Ascending aorta (tissue), 2 donors: ENCODE results near the gene TLE5. TPM values are rescaled to one million over a fixed set of nuclear protein-coding genes. Genes with fewer than 3 reads are reported as not detected.
"Not testable (repeated sequence)": the region's sequence is repeated elsewhere in the genome, so short reads cannot be mapped to it uniquely, and the experiment has no call there.

Experiments
- DNase-seq, 2 donors: peaks; one replicate each; pipeline ENCODE4 v3.0.0-alpha.2; 2019; ENCODE audit warnings: low spot score in 2 of 2
- H3K27ac ChIP-seq, 2 donors: fragments of 200-600 bp; sonication (generic); one replicate each; pipeline ENCODE4 v1.5.1; 2016 to 2017; ENCODE audit warnings: mild to moderate bottlenecking in 1 of 2
- H3K27me3 ChIP-seq: fragments of 200-600 bp; sonication (generic); one replicate; pipeline ENCODE4 v1.5.1; 2017
- H3K36me3 ChIP-seq, 2 donors: fragments of 200-600 bp; sonication (generic); one replicate each; pipeline ENCODE4 v1.5.1; 2016
- H3K4me1 ChIP-seq, 2 donors: fragments of 200-600 bp; sonication (generic); one replicate each; pipeline ENCODE4 v1.5.1; 2016 to 2017; ENCODE audit warnings: mild to moderate bottlenecking in 1 of 2
- H3K4me3 ChIP-seq, 2 donors: fragments of 200-600 bp; sonication (generic); one replicate each; pipeline ENCODE4 v1.5.1; 2016 to 2017; ENCODE audit warnings: mild to moderate bottlenecking in 1 of 2
- H3K9me3 ChIP-seq, 2 donors: fragments of 200-600 bp; sonication (generic); one replicate each; pipeline ENCODE4 v1.5.1; 2016
- intact Hi-C: fragments of 100-400 bp; cut with DNase I; formaldehyde crosslinking; loops from one replicate; pipeline ENCODE4 v1.15.1; 2023
- total RNA-seq: library from RNA; depleted of rRNA; stranded (reverse); fragments of >200 nt; gene quantifications from one replicate; pipeline ENCODE4 v1.1.0, GENCODE V29; 2016
- TF ChIP-seq, protein P1 (sequence below), 3 experiments: fragments of 200-600 bp in 2 of 3; fragments of 450-650 bp in 1 of 3; sonication (generic) in 2 of 3; IDR thresholded peaks; one replicate each; pipeline ENCODE4 v1.5.1; 2016 to 2019; ENCODE audit warnings: antibody characterized with exemption in 3 of 3, mild to moderate bottlenecking in 1 of 3, moderate library complexity in 1 of 3

TLE5 gene
- total RNA-seq, 1 donor from 2014 or later, result 559 TPM

DNA sequence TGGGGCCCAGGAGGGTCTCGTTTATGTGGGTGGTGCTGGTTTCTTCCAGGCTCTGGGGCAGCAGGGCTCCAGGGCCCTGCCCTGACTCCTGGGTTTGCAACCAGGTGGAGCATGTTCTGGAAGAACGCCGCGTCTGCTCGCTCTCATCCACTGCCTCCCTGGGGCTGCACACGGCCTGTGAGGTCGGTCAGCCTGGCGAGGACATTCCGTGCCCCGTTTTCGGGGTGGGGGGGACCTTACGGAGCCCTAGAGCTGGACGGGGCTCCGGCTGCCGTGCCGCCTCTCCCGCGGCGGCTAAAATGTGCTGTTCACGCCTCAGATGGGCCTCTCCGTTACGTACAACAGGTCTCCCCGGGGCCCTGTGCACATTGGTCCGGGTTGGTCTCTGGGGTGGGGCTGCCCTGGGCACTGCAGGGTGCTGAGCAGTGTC is 35.2 kb upstream of the TLE5 start:
- Histone ChIP-seq H3K27ac (peak overlapping the region; percentile 83 to 90), H3K4me3 (peak overlapping the region in 1 of 2 donors; percentile 98), H3K27me3 (no peaks in the 10 kb centered on the region), H3K9me3 (no peaks in the 10 kb centered on the region), H3K4me1 (peaks cover 34 to 63% of the 10 kb centered on the region in 2 donors), H3K36me3 (no peaks in the 10 kb centered on the region)
- intact Hi-C loops, result no loop called here
- TF ChIP-seq, protein P1, sequence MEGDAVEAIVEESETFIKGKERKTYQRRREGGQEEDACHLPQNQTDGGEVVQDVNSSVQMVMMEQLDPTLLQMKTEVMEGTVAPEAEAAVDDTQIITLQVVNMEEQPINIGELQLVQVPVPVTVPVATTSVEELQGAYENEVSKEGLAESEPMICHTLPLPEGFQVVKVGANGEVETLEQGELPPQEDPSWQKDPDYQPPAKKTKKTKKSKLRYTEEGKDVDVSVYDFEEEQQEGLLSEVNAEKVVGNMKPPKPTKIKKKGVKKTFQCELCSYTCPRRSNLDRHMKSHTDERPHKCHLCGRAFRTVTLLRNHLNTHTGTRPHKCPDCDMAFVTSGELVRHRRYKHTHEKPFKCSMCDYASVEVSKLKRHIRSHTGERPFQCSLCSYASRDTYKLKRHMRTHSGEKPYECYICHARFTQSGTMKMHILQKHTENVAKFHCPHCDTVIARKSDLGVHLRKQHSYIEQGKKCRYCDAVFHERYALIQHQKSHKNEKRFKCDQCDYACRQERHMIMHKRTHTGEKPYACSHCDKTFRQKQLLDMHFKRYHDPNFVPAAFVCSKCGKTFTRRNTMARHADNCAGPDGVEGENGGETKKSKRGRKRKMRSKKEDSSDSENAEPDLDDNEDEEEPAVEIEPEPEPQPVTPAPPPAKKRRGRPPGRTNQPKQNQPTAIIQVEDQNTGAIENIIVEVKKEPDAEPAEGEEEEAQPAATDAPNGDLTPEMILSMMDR (IDR thresholded peaks at IDR 0.05), result no peak
- DNase-seq, result no peak

GRCh38 chr19:3096902-3097326 is 34.6 kb upstream of the TLE5 start:
- H3K4me1 ChIP-seq, result peaks cover 34 to 60% of the 10 kb centered on the region in 2 donors
- DNase-seq, result no peak
- H3K27ac ChIP-seq, result peak overlapping the region; percentile 83 to 90
- H3K36me3 ChIP-seq, result no peaks in the 10 kb centered on the region
- H3K4me3 ChIP-seq, result peak overlapping the region; percentile 86 to 98
- no peaks in the 10 kb centered on the region for H3K27me3 ChIP-seq
- no peaks in the 10 kb centered on the region for H3K9me3 ChIP-seq
- TF ChIP-seq, protein P1 (IDR thresholded peaks at IDR 0.05), result no peak
- intact Hi-C loops, result no loop called here

DNA sequence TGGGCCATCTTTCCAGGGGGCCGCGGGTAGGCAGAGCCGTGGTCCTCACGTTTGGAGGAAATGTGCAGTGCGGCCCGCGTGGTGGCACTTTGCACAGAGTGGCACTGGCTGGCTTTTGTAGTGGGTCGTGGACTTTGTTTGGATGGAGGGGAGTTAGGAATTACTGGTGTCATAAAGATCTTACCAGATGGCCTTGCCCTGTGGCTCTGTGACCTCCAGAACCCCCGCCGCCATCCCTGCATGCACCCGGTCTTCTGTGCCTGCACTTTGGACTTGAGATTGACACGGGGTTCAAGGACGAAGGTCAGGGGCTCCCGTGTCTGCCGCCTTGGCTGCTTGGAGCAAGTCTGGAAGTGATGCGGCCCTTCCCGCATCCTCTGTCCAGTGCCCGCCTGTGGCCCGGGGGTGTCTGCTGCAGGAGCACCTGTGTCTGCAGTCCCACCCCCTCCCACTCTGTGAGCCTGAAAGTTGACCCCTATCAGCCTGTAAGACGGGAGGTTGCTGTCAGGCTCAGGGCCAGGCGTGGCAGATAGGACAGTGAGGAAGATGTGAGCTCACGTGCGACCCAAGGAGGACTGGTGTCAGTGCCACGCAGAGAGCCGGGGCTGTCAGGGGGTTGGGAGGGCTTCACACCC is 34.1 kb upstream of the TLE5 start:
- Histone ChIP-seq H3K4me1 (peaks cover 34 to 57% of the 10 kb centered on the region in 2 donors), H3K27ac (peak overlapping the region; percentile 31 to 90), H3K9me3 (no peaks in the 10 kb centered on the region), H3K4me3 (peak overlapping the region; percentile 86 to 98), H3K36me3 (no peaks in the 10 kb centered on the region), H3K27me3 (no peaks in the 10 kb centered on the region)
- TF ChIP-seq, protein P1 (IDR thresholded peaks at IDR 0.05), result no peak
- no peak for DNase-seq
- intact Hi-C loops, result no loop called here

GRCh38 chr19:3095441-3096191 is 33.3 kb upstream of the TLE5 start:
- DNase-seq, result no peak
- peak overlapping the region; percentile 86 to 98 for H3K4me3 ChIP-seq
- peaks cover 34 to 51% of the 10 kb centered on the region in 2 donors for H3K4me1 ChIP-seq
- TF ChIP-seq, protein P1 (IDR thresholded peaks at IDR 0.05), result no peak
- no peaks in the 10 kb centered on the region for H3K27me3 ChIP-seq
- peak overlapping the region; percentile 25 to 90 for H3K27ac ChIP-seq
- intact Hi-C loops, result loop anchor here (2.0 kb wide), 1 partner anchor 145 kb away; no protein-coding TSS in a partner anchor
- H3K36me3 ChIP-seq, result no peaks in the 10 kb centered on the region
- no peaks in the 10 kb centered on the region for H3K9me3 ChIP-seq

DNA sequence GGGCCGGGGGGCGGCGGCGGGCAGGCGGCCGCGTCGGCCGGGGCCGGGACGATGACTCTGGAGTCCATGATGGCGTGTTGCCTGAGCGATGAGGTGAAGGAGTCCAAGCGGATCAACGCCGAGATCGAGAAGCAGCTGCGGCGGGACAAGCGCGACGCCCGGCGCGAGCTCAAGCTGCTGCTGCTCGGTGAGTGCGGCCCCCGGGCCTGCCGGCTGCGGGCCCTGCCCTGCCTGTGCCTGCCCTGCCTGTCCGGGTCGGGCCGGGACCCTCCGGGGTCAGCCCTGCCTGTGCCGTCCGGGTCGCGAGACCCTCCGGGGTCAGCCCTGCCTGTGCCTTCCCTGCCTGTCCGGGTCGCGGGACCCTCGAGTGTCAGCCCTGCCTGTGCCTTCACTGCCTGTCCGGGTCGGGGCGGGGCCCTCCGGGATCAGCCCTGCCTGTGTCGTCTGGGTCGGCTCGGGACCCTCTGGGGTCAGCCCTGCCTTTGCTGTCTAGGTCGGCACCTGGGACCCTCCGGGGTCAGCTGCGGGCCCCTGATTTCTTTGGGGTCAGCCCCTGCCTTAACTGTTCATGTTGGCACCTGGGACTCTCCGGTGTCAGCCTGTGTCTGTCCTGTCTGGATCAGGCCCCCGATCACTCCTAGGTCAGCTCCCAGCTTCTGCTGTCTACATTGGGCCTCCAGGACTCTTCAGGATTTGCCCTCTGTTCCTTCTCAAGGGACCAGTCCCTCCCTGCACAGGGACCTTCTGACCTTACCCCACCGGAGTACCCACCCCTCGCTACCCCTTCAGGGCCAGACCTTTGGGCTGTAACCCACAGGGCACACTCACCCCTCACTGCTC is 32.5 kb upstream of the TLE5 start:
- TF ChIP-seq, protein P1 (IDR thresholded peaks at IDR 0.05), result no peak
- Histone ChIP-seq H3K9me3 (no peaks in the 10 kb centered on the region), H3K4me1 (peaks cover 34 to 44% of the 10 kb centered on the region in 2 donors), H3K27ac (peak overlapping the region; percentile 66 to 90), H3K4me3 (peak overlapping the region; percentile 86 to 98), H3K27me3 (no peaks in the 10 kb centered on the region), H3K36me3 (no peaks in the 10 kb centered on the region)
- intact Hi-C loops, result loop anchor here (1.0 to 2.0 kb wide), 2 partner anchors 59 to 144 kb away; no protein-coding TSS in a partner anchor
- no peak for DNase-seq

GRCh38 chr19:3089299-3089855 is 27.1 kb upstream of the TLE5 start:
- H3K27me3 ChIP-seq, result not testable (repeated sequence)

More at GRCh38 chr19:3089299-3089855, 27.1 kb upstream of the TLE5 start:
- H3K4me1 ChIP-seq, H3K9me3 ChIP-seq, intact Hi-C loops, H3K4me3 ChIP-seq, H3K36me3 ChIP-seq, DNase-seq, H3K27ac ChIP-seq: not testable (repeated sequence)
